ENCODE data around the gene TBC1D1.

Gene TBC1D1

GRCh38 chr4:37896206-37896860 lies 5.4 kb downstream of the TBC1D1 start:
- H3K9ac ChIP-seq (ENCODE audit: low read length) = no peak overlapping the region
- H2AFZ ChIP-seq (ENCODE audit: low read depth, low read length) = no peak overlapping the region
- H3K27me3 ChIP-seq (ENCODE audit: control insufficient read depth in 1 of 2, insufficient read depth in 1 of 2, low read length in 2 of 2) = peaks cover 40 to 71% of the 10 kb centered on the region in 2 experiments
- H3K4ac ChIP-seq (ENCODE audit: low read depth in 1 of 2, low read length in 2 of 2) = no peak overlapping the region
- H4K91ac ChIP-seq (ENCODE audit: low read length) = no peak overlapping the region
- no peak overlapping the region for H2BK5ac ChIP-seq (ENCODE audit: low read depth, low read length, poor library complexity, severe bottlenecking)
- no peaks in the 10 kb centered on the region for H3K79me1 ChIP-seq (replicated peaks; ENCODE audit: low read length, poor library complexity, severe bottlenecking)
- H2BK120ac ChIP-seq (ENCODE audit: low read depth, low read length) = no peak overlapping the region
- DNase-seq = no peak
- H2BK12ac ChIP-seq (ENCODE audit: low read length in 2 of 2) = no peak overlapping the region
- H4K8ac ChIP-seq (ENCODE audit: low read length) = no peak overlapping the region
- no peak overlapping the region for H2BK15ac ChIP-seq (ENCODE audit: low read depth, poor library complexity, severe bottlenecking)
- H3K14ac ChIP-seq (ENCODE audit: low read length in 2 of 2) = no peak overlapping the region
- H3K4me3 ChIP-seq (ENCODE audit: insufficient read depth in 1 of 2, low read depth in 1 of 2, low read length in 2 of 2) = no peak overlapping the region
- no peak overlapping the region for H3K23ac ChIP-seq (ENCODE audit: low read length in 2 of 2)
- H2AK5ac ChIP-seq (ENCODE audit: low read length, severe bottlenecking) = no peak overlapping the region
- H3K4me2 ChIP-seq (ENCODE audit: low read length, poor library complexity, severe bottlenecking) = no peak overlapping the region
- H3K27ac ChIP-seq (ENCODE audit: low read length, poor library complexity, severe bottlenecking) = no peak overlapping the region
- no peak overlapping the region for H3K18ac ChIP-seq (ENCODE audit: low read depth in 1 of 2, low read length in 2 of 2)
- H3K9me3 ChIP-seq (ENCODE audit: control insufficient read depth, low read length) = no peaks in the 10 kb centered on the region
- H3K36me3 ChIP-seq (ENCODE audit: control insufficient read depth in 1 of 2, insufficient read depth in 2 of 2, low read depth in 1 of 2, low read length in 2 of 2) = no peaks in the 10 kb centered on the region
- no peaks in the 10 kb centered on the region for H3K4me1 ChIP-seq (ENCODE audit: control insufficient read depth, insufficient read depth, low read depth, low read length)

- no peak overlapping the region for H4K91ac ChIP-seq (ENCODE audit: low read length)
- H3K4me3 ChIP-seq (ENCODE audit: insufficient read depth in 1 of 2, low read depth in 1 of 2, low read length in 2 of 2) = no peak overlapping the region
- H3K79me1 ChIP-seq (replicated peaks; ENCODE audit: low read length, poor library complexity, severe bottlenecking) = no peaks in the 10 kb centered on the region
- H2BK120ac ChIP-seq (ENCODE audit: low read depth, low read length) = no peak overlapping the region
- H2BK12ac ChIP-seq (ENCODE audit: low read length in 2 of 2) = no peak overlapping the region
- no peak overlapping the region for H3K9ac ChIP-seq (ENCODE audit: low read length)
- no peak overlapping the region for H2BK15ac ChIP-seq (ENCODE audit: low read depth, poor library complexity, severe bottlenecking)
- no peak overlapping the region for H3K14ac ChIP-seq (ENCODE audit: low read length in 2 of 2)
- H4K8ac ChIP-seq (ENCODE audit: low read length) = no peak overlapping the region
- no peak overlapping the region for H3K27ac ChIP-seq (ENCODE audit: low read length, poor library complexity, severe bottlenecking)
- no peak overlapping the region for H2AFZ ChIP-seq (ENCODE audit: low read depth, low read length)
- H3K18ac ChIP-seq (ENCODE audit: low read depth in 1 of 2, low read length in 2 of 2) = no peak overlapping the region
- DNase-seq = no peak
- H3K4me1 ChIP-seq (ENCODE audit: control insufficient read depth, insufficient read depth, low read depth, low read length) = no peaks in the 10 kb centered on the region
- no peak overlapping the region for H3K4me2 ChIP-seq (ENCODE audit: low read length, poor library complexity, severe bottlenecking)
- H2AK5ac ChIP-seq (ENCODE audit: low read length, severe bottlenecking) = no peak overlapping the region
- no peak overlapping the region for H3K4ac ChIP-seq (ENCODE audit: low read depth in 1 of 2, low read length in 2 of 2)
- H3K23ac ChIP-seq (ENCODE audit: low read length in 2 of 2) = no peak overlapping the region
- 83% methylated on average over 7 of the region's 7 CpGs for WGBS
- H3K27me3 ChIP-seq (ENCODE audit: control insufficient read depth in 1 of 2, insufficient read depth in 1 of 2, low read length in 2 of 2) = peaks cover 14 to 51% of the 10 kb centered on the region in 2 experiments
- H2BK5ac ChIP-seq (ENCODE audit: low read depth, low read length, poor library complexity, severe bottlenecking) = no peak overlapping the region
- H3K36me3 ChIP-seq (ENCODE audit: control insufficient read depth in 1 of 2, insufficient read depth in 2 of 2, low read depth in 1 of 2, low read length in 2 of 2) = no peaks in the 10 kb centered on the region
- H3K9me3 ChIP-seq (ENCODE audit: control insufficient read depth, low read length) = no peaks in the 10 kb centered on the region
These were observed 11.3 kb downstream of the TBC1D1 start for GRCh38 chr4:37902212-37902611.

GRCh38 chr4:37902738-37903693 lies 12.1 kb downstream of the TBC1D1 start:
- 92% methylated on average over 8 of the region's 9 CpGs for WGBS
- H2BK5ac ChIP-seq (ENCODE audit: low read depth, low read length, poor library complexity, severe bottlenecking) = no peak overlapping the region

GRCh38 chr4:37903901-37904300 lies 13.0 kb downstream of the TBC1D1 start:
- Histone ChIP-seq H3K23ac (ENCODE audit: low read length in 2 of 2) (no peak overlapping the region), H2AK5ac (ENCODE audit: low read length, severe bottlenecking) (no peak overlapping the region)
- 14% methylated on average over 1 of the region's 3 CpGs for WGBS

More at GRCh38 chr4:37902738-37903693, 12.1 kb downstream of the TBC1D1 start:
- Histone ChIP-seq H3K79me1 (replicated peaks; ENCODE audit: low read length, poor library complexity, severe bottlenecking) (no peaks in the 10 kb centered on the region), H3K9me3 (ENCODE audit: control insufficient read depth, low read length) (no peaks in the 10 kb centered on the region), H3K23ac (ENCODE audit: low read length in 2 of 2) (no peak overlapping the region), H2AK5ac (ENCODE audit: low read length, severe bottlenecking) (no peak overlapping the region), H3K4ac (ENCODE audit: low read depth in 1 of 2, low read length in 2 of 2) (no peak overlapping the region), H3K4me1 (ENCODE audit: control insufficient read depth, insufficient read depth, low read depth, low read length) (no peaks in the 10 kb centered on the region), H3K18ac (ENCODE audit: low read depth in 1 of 2, low read length in 2 of 2) (no peak overlapping the region), H2BK15ac (ENCODE audit: low read depth, poor library complexity, severe bottlenecking) (no peak overlapping the region), H3K36me3 (ENCODE audit: control insufficient read depth in 1 of 2, insufficient read depth in 2 of 2, low read depth in 1 of 2, low read length in 2 of 2) (no peaks in the 10 kb centered on the region), H3K27ac (ENCODE audit: low read length, poor library complexity, severe bottlenecking) (no peak overlapping the region), H3K14ac (ENCODE audit: low read length in 2 of 2) (no peak overlapping the region), H2AFZ (ENCODE audit: low read depth, low read length) (no peak overlapping the region), H3K9ac (ENCODE audit: low read length) (no peak overlapping the region), H3K4me2 (ENCODE audit: low read length, poor library complexity, severe bottlenecking) (no peak overlapping the region), H4K91ac (ENCODE audit: low read length) (no peak overlapping the region), H3K27me3 (ENCODE audit: control insufficient read depth in 1 of 2, insufficient read depth in 1 of 2, low read length in 2 of 2) (peaks cover 14 to 45% of the 10 kb centered on the region in 2 experiments), H3K4me3 (ENCODE audit: insufficient read depth in 1 of 2, low read depth in 1 of 2, low read length in 2 of 2) (no peak overlapping the region), H2BK120ac (ENCODE audit: low read depth, low read length) (no peak overlapping the region), H4K8ac (ENCODE audit: low read length) (no peak overlapping the region), H2BK12ac (ENCODE audit: low read length in 2 of 2) (no peak overlapping the region)
- no peak for DNase-seq

More at GRCh38 chr4:37903901-37904300, 13.0 kb downstream of the TBC1D1 start:
- H3K4ac ChIP-seq (ENCODE audit: low read depth in 1 of 2, low read length in 2 of 2) = no peak overlapping the region
- H3K9me3 ChIP-seq (ENCODE audit: control insufficient read depth, low read length) = no peaks in the 10 kb centered on the region
- H3K4me2 ChIP-seq (ENCODE audit: low read length, poor library complexity, severe bottlenecking) = no peak overlapping the region
- H3K36me3 ChIP-seq (ENCODE audit: control insufficient read depth in 1 of 2, insufficient read depth in 2 of 2, low read depth in 1 of 2, low read length in 2 of 2) = no peaks in the 10 kb centered on the region
- H3K27me3 ChIP-seq (ENCODE audit: control insufficient read depth in 1 of 2, insufficient read depth in 1 of 2, low read length in 2 of 2) = peaks cover 15 to 36% of the 10 kb centered on the region in 2 experiments
- H3K4me1 ChIP-seq (ENCODE audit: control insufficient read depth, insufficient read depth, low read depth, low read length) = no peaks in the 10 kb centered on the region
- H3K4me3 ChIP-seq (ENCODE audit: insufficient read depth in 1 of 2, low read depth in 1 of 2, low read length in 2 of 2) = no peak overlapping the region
- no peak for DNase-seq
- H2AFZ ChIP-seq (ENCODE audit: low read depth, low read length) = no peak overlapping the region
- H2BK5ac ChIP-seq (ENCODE audit: low read depth, low read length, poor library complexity, severe bottlenecking) = no peak overlapping the region
- no peak overlapping the region for H4K91ac ChIP-seq (ENCODE audit: low read length)
- H3K14ac ChIP-seq (ENCODE audit: low read length in 2 of 2) = no peak overlapping the region
- H4K8ac ChIP-seq (ENCODE audit: low read length) = no peak overlapping the region
- no peak overlapping the region for H2BK120ac ChIP-seq (ENCODE audit: low read depth, low read length)
- H2BK12ac ChIP-seq (ENCODE audit: low read length in 2 of 2) = no peak overlapping the region
- no peak overlapping the region for H2BK15ac ChIP-seq (ENCODE audit: low read depth, poor library complexity, severe bottlenecking)
- H3K18ac ChIP-seq (ENCODE audit: low read depth in 1 of 2, low read length in 2 of 2) = no peak overlapping the region
- H3K9ac ChIP-seq (ENCODE audit: low read length) = no peak overlapping the region
- H3K27ac ChIP-seq (ENCODE audit: low read length, poor library complexity, severe bottlenecking) = no peak overlapping the region
- H3K79me1 ChIP-seq (replicated peaks; ENCODE audit: low read length, poor library complexity, severe bottlenecking) = no peaks in the 10 kb centered on the region

Data from mesenchymal stem cell (in vitro differentiated cells and primary cell).